Smooth muscle cell (in vitro differentiated cells): ENCODE data around the gene CCDC110. TPM values are rescaled to one million over a fixed set of nuclear protein-coding genes. Genes with fewer than 3 reads are reported as not detected.

Experiments used
- DNase-seq: peaks from one replicate; lab custom pipeline; 2025; ENCODE audit not compliant: unreplicated experiment; lab: John Stamatoyannopoulos, UW
- H2AFZ ChIP-seq: fragments of 200-600 bp; sonication (generic); 2 replicates; pipeline ENCODE4 v1.6.0; 2016; ENCODE audit warnings: antibody characterized with exemption, low read depth, mild to moderate bottlenecking
- H3F3A ChIP-seq: fragments of 200-600 bp; sonication (generic); 2 replicates; pipeline ENCODE4 v1.6.0; 2017; ENCODE audit warnings: antibody characterized with exemption, low read depth
- H3K27ac ChIP-seq: fragments of 200-600 bp; sonication (generic); 2 replicates; pipeline ENCODE4 v1.5.1; 2016; ENCODE audit warnings: low read depth, mild to moderate bottlenecking
- H3K27me3 ChIP-seq: fragments of 200-600 bp; sonication (generic); 2 replicates; pipeline ENCODE4 v1.6.1; 2016; ENCODE audit warnings: low read depth, mild to moderate bottlenecking
- H3K36me3 ChIP-seq: fragments of 200-600 bp; sonication (generic); 2 replicates; pipeline ENCODE4 v1.5.1; 2016; ENCODE audit warnings: low read depth
- H3K4me1 ChIP-seq: fragments of 200-600 bp; sonication (generic); 2 replicates; pipeline ENCODE4 v1.5.1; 2016; ENCODE audit warnings: low read depth
- H3K4me2 ChIP-seq: fragments of 200-600 bp; sonication (generic); 2 replicates; pipeline ENCODE4 v1.6.0; 2016; ENCODE audit warnings: mild to moderate bottlenecking
- H3K4me3 ChIP-seq: fragments of 200-600 bp; sonication (generic); 2 replicates; pipeline ENCODE4 v1.5.1; 2016; ENCODE audit warnings: mild to moderate bottlenecking
- H3K79me2 ChIP-seq: fragments of 200-600 bp; sonication (generic); 2 replicates; pipeline ENCODE4 v1.6.0; 2016; ENCODE audit warnings: low read depth, mild to moderate bottlenecking
- H3K9ac ChIP-seq: fragments of 200-600 bp; sonication (generic); 2 replicates; pipeline ENCODE4 v1.6.0; 2016; ENCODE audit warnings: low read depth
- H3K9me3 ChIP-seq: fragments of 200-600 bp; sonication (generic); replicated peaks from 2 replicates; pipeline ENCODE4 v1.5.1; 2016; ENCODE audit warnings: low read depth
- H4K20me1 ChIP-seq: fragments of 200-600 bp; sonication (generic); 2 replicates; pipeline ENCODE4 v1.6.0; 2016; ENCODE audit warnings: low read depth
- WGBS: methylation state at CpG from one replicate; pipeline ENCODE4 v1.1.7; 2016; ENCODE audit warnings: low lambda C conversion rate; 5-methylcytosine and 5-hydroxymethylcytosine counted together
- polyA plus RNA-seq: library from polyadenylated mRNA; unstranded; fragments of >200 nt; fragmentation: Nextera tagmentation; extraction: Ambion mirVana; gene quantifications from 2 replicates; pipeline ENCODE4 v1.2.1, GENCODE V29; 2016
- total RNA-seq: library from RNA; depleted of rRNA; stranded (reverse); fragments of >200 nt; gene quantifications from 2 replicates; pipeline ENCODE4 v1.2.3, GENCODE V29; 2014
- TF ChIP-seq, protein P1 (sequence below): fragments of 200-600 bp; sonication (generic); IDR thresholded peaks from 2 replicates; pipeline ENCODE4 v1.5.1; 2017; ENCODE audit warnings: borderline replicate concordance, mild to moderate bottlenecking, antibody characterized with exemption; ENCODE audit not compliant: insufficient read depth, poor library complexity, severe bottlenecking

Gene CCDC110
- total and polyA plus RNA-seq, 2 experiments from 2014 or later = 2.3 to 2.5 TPM

- H3F3A ChIP-seq = peaks cover 35% of the 10 kb centered on the region
- no peaks in the 10 kb centered on the region for H3K79me2 ChIP-seq
- no peak overlapping the region for H3K27ac ChIP-seq
- DNase-seq = no peak
- no peaks in the 10 kb centered on the region for H3K27me3 ChIP-seq
- H4K20me1 ChIP-seq = no peaks in the 10 kb centered on the region
- 96% methylated on average over 20 of the region's 20 CpGs for WGBS
- no peak overlapping the region for H3K4me3 ChIP-seq
- H3K36me3 ChIP-seq = peaks cover 23% of the 10 kb centered on the region
- no peaks in the 10 kb centered on the region for H3K4me1 ChIP-seq
- TF ChIP-seq, protein P1, sequence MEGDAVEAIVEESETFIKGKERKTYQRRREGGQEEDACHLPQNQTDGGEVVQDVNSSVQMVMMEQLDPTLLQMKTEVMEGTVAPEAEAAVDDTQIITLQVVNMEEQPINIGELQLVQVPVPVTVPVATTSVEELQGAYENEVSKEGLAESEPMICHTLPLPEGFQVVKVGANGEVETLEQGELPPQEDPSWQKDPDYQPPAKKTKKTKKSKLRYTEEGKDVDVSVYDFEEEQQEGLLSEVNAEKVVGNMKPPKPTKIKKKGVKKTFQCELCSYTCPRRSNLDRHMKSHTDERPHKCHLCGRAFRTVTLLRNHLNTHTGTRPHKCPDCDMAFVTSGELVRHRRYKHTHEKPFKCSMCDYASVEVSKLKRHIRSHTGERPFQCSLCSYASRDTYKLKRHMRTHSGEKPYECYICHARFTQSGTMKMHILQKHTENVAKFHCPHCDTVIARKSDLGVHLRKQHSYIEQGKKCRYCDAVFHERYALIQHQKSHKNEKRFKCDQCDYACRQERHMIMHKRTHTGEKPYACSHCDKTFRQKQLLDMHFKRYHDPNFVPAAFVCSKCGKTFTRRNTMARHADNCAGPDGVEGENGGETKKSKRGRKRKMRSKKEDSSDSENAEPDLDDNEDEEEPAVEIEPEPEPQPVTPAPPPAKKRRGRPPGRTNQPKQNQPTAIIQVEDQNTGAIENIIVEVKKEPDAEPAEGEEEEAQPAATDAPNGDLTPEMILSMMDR = no peak
- H3K9me3 ChIP-seq = no peaks in the 10 kb centered on the region
- H2AFZ ChIP-seq = no peak overlapping the region
- H3K4me2 ChIP-seq = no peak overlapping the region
- H3K9ac ChIP-seq = no peak overlapping the region
Measured at GRCh38 chr4:185506422-185506821, 34.9 kb upstream of the CCDC110 start.

- no peak for DNase-seq
- Histone ChIP-seq H3K4me1 (no peaks in the 10 kb centered on the region), H3K4me3 (no peak overlapping the region), H3K4me2 (no peak overlapping the region), H3K9ac (no peak overlapping the region), H4K20me1 (no peaks in the 10 kb centered on the region), H3K27ac (no peak overlapping the region), H2AFZ (no peak overlapping the region), H3K36me3 (peaks cover 21% of the 10 kb centered on the region), H3K27me3 (no peaks in the 10 kb centered on the region), H3K79me2 (no peaks in the 10 kb centered on the region), H3K9me3 (no peaks in the 10 kb centered on the region), H3F3A (peaks cover 29% of the 10 kb centered on the region)
- TF ChIP-seq, protein P1 = no peak
- WGBS = 96% methylated on average over 21 of the region's 21 CpGs
Measured at GRCh38 chr4:185504098-185505047, 32.8 kb upstream of the CCDC110 start.

GRCh38 chr4:185502386-185502785, 30.9 kb upstream of the CCDC110 start:
- Histone ChIP-seq H4K20me1 (no peaks in the 10 kb centered on the region), H3K36me3 (peaks cover 14% of the 10 kb centered on the region), H2AFZ (no peak overlapping the region), H3K27ac (no peak overlapping the region), H3K9ac (no peak overlapping the region), H3K4me3 (no peak overlapping the region), H3F3A (peaks cover 19% of the 10 kb centered on the region), H3K9me3 (no peaks in the 10 kb centered on the region), H3K79me2 (no peaks in the 10 kb centered on the region), H3K4me2 (no peak overlapping the region), H3K4me1 (no peaks in the 10 kb centered on the region), H3K27me3 (no peaks in the 10 kb centered on the region)
- TF ChIP-seq, protein P1 = no peak
- 78% methylated on average over 11 of the region's 11 CpGs for WGBS
- no peak for DNase-seq
